Hepatocyte (in vitro differentiated cells): Measurements from ENCODE around the gene EXPH5.

Experiments
- CTCF ChIP-seq: fragments of 200-600 bp; sonication (generic); IDR thresholded peaks from 2 replicates; pipeline ENCODE4 v1.5.1; 2016; ENCODE audit warnings: antibody characterized with exemption, mild to moderate bottlenecking; ENCODE audit not compliant: poor library complexity
- EZH2 ChIP-seq: fragments of 200-600 bp; sonication (generic); IDR thresholded peaks from 2 replicates; pipeline ENCODE4 v1.6.1; 2016; ENCODE audit warnings: antibody characterized with exemption, mild to moderate bottlenecking, borderline replicate concordance
- EZH2phosphoT487 ChIP-seq: fragments of 200-600 bp; sonication (generic); IDR thresholded peaks from one replicate; pipeline ENCODE4 v1.6.1; 2018; ENCODE audit warnings: antibody characterized with exemption, mild to moderate bottlenecking, low read depth, moderate library complexity; ENCODE audit not compliant: unreplicated experiment, severe bottlenecking

- TF ChIP-seq EZH2 (no peak), CTCF (no peak), EZH2phosphoT487 (no peak)
Observed at GRCh38 chr11:108530426-108530825, 63.1 kb downstream of the EXPH5 start.
